ENCODE results near the gene TEN1.
"Not testable (repeated sequence)": the region's sequence is repeated elsewhere in the genome, so short reads cannot be mapped to it uniquely, and the experiment has no call there.

TEN1 gene

GRCh38 chr17:76025294-76025693 is 46.3 kb downstream of the TEN1 start:
- DNase-seq = no peak

DNA sequence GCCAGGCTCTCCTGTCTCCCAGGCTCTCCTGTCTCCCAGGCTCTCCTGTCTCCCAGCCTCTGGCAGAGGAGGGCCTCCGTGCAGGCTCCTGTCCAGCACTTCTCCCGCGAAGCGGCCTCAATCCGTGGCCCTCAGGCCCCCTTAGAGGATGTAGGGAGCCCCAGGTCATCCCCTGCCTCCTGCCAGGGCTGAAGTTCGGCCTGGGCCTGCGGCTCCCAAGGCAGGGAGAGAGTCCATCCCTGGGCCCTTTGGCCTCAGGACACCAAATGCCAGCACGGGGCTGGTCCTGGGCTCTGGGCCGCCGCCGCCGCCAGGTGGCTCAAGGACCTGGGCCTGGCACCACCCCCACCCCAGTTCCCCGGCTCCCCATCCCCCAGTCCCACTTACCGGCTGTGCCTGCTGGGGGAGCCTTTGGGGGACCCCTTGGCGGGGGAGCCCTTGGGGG is 47.7 kb downstream of the TEN1 start:
- no peak for DNase-seq

- DNase-seq = peak; percentile 73
Observed at GRCh38 chr17:76027159-76027839, 48.3 kb downstream of the TEN1 start, which contains the start of gene EVPL. Gene EVPL (minus strand): TSS chr17:76027306. CDS start chr17:76027198, 108 bp downstream.

GRCh38 chr17:76032073-76032779 is 53.2 kb downstream of the TEN1 start:
- no peak for DNase-seq

DNA sequence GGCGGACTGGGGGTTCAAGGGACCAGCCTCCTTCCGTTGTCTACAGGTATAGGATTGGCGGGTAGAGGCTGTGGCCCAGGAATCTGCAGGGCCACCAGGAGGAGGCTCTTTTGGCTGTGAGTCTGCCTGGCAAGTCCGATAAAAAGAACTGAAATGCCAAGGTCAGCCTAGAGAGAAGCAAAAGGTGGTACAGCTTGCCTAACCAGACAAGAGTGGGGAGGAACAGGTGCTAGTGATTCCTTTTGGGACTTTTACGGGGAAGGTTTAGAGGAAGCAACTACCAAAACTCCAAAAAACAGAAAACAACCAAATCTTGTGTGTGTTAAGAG is 53.7 kb downstream of the TEN1 start:
- no peak for DNase-seq

GRCh38 chr17:76033139-76033538 is 54.1 kb downstream of the TEN1 start:
- no peak for DNase-seq

- DNase-seq = no peak
Observed at GRCh38 chr17:76034428-76035350, 55.6 kb downstream of the TEN1 start.

DNA sequence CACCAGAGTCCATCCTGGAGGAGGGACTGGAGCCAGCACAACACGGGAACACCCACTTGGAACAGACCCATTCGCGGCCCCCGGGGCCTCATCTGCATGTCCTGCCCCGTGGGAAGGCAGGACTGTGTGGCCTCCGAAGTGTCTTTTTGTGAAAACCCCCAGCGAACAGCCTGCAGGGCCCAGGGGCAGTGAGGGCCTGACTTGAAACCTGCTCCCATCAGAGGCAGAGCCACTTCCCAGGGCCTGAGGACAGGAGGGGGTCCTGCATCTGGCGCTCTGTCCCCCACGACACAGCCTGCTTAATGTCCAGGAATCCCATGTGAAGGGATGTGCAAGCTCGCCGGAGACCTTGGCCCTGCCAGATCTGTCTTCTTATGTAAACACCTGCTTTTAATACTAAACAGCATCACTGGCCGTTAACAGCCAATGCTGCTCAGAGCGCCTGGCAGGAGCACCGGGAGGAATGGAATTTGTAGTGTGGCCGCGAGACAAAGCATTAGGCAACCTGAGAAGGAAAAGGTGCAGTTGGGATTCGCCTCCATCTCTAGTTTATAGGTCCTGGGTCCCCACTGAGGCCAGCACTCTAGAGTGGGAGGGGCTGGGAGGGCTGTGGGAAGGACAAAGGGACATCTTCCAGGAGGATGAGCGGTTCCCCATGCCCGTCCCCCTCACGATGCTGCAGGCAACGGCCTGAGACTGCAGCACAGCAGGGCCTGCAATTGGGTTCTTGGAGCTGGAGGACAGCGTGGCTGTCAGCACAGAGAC is 57.6 kb downstream of the TEN1 start:
- no peak for DNase-seq

GRCh38 chr17:76038050-76038449 is 59.0 kb downstream of the TEN1 start:
- no peak for DNase-seq

GRCh38 chr17:76039121-76039520 is 60.1 kb downstream of the TEN1 start:
- DNase-seq = no peak

GRCh38 chr17:76040376-76040775 is 61.3 kb downstream of the TEN1 start:
- DNase-seq = no peak

- not testable (repeated sequence) for DNase-seq
Observed at GRCh38 chr17:76042868-76043267, 63.8 kb downstream of the TEN1 start.

DNA sequence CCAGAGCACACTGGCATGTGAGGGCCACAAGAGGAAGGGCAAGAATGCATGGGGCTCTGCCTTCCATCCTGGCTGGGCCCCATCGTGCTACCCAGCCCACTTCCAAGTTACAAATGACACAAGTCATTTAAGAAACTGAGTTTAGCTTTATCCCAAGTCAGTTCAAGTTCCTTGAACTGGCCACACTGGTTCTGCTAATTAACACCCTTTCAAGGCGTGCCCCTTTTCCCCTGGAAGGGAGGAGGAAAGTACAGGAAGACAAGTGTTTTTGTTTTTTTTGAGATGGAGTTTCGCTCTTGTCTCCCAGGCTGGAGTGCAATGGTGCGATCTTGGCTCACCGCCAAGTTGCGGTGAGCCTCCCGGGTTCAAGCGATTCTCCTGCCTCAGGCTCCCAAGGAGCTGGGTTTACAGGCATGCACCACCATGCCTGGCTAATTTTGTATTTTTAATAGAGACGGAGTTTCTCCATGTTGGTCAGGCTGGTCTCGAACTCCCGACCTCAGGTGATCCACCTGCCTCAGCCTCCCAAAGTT is 65.5 kb downstream of the TEN1 start:
- DNase-seq = not testable (repeated sequence)

DNA sequence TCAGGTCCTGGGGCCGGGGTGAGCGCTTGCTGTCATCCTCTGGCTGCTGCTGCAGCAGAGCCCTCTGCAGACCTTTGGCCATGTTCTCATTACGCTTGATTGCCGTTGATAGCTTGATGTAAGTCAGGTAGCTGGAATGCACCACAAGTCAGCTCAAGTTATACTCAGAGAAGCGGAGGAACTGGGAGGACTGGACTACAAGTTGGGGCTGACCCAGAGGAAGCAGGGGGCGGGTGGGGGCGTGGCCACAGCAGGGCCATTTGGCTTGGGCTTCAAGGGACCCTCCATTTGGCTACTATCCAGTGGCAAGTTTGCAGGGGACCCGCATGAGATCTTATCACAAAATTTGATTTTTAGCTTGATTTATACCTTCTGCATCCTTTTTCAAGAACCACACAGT is 67.0 kb downstream of the TEN1 start:
- no peak for DNase-seq

DNA sequence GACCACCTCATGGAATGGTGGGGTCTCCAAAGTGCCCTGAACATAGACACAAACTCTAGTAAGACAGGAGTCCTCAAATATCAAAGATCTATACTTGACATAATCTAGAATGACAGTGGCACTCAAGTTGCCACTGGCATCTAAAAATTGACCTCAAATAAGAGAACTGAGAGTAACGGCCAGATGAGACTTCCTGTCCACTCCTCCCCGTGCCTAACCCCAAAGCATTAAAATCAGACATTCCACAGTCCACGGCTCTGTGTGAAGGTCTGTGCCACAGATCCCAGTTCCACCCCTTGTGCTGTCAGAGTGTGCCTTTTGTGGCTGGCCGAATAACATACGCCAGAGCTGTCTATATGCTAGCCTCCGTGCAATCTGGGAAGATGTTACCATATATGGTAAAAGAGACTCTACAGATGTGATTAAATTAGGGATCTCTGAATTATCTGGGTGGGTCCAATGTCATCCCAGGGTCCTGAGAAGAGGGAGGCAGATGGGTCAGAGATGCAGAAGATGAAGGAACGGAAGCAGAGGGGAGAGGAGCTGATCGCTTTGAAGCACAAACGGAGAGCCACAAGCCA is 69.1 kb downstream of the TEN1 start:
- no peak for DNase-seq

DNA sequence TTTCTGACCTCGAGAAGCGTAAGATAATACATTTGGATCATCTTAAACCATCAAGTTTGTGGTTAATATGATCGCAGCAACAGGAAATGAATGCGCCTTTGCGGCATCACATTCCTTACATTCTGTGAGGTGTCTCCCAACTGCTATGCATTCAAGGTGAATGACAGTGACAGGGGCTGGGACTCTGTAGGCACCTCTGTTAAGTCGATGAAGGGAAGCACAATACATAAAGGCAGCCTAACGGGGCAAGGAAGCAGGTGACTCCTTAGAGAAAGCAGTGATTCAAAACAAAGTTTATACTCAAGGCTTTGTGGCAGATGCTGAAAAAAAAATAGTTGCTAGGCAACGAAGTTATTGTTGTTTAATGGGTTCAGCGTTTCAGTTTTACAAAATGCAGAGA is 69.7 kb downstream of the TEN1 start:
- no peak for DNase-seq

DNA sequence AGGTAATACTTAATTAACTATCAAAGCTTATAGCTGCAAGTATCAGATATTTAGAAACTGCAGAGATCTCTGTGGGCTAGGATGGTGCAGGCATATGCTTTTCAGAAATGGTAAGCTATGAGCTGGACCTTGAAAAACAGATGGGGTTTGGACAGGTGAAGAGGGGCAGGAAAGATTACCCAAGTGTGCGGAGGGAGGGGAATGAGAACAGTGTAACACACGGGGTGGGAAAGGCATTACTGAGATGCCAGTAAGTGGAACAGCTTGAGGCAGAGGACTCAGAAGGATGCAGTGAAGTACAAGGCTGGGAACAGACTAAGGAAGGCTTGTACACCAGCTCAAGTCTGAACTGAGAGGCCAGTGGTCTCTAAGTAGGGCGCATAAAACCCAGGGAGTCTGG is 70.2 kb downstream of the TEN1 start:
- no peak for DNase-seq

DNA sequence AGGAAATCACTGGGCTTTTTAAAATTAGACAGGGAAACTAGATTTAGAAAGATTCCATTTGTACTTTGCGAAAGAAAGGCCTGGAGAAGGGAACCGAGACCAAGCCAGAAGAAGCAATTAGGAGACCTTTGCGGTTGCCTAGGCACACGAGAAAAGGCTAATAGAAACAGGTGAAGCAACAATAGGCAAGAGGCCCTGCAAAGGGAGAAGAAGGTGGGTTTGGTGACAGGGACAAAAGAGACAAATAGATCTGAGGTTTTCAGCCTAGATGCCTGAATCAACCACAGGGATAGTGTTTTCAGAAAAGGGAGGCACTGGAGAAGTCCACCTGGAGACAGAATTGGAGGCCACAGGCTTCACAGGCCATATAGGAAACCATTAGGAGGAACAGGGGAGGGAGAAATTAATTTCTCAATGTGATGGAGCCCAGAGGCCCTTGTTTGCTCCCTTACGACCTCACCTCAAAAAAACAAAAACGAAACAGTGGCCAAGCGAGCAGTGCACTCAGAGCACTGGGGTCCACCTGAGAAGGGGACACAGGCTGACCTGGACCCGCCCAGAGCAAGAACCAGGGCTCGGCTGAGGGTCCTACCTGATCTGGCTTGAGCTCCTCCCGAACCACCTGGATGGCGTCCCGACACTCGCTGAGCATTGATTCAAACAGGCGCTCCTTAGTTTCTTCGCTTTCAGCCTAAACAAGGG is 70.9 kb downstream of the TEN1 start:
- DNase-seq = no peak
